A673 (cell line): Measurements from ENCODE around the gene FAM89A. TPM values are rescaled to one million over a fixed set of nuclear protein-coding genes. Genes with fewer than 3 reads are reported as not detected.

Experiments
- BruUV-seq: library from RNA; stranded (reverse); fragments of 400-500 nt; replicated peaks from 2 replicates; lab custom pipeline; 2021; lab: Mats Ljungman, UMichigan
- CTCF ChIA-PET: fragments of 300-600 bp; sonication (Branson Sonifier 250); formaldehyde crosslinking; loops from one replicate; lab custom pipeline; 2022; ENCODE audit warnings: antibody characterized with exemption; lab: Charles Lee
- POLR2A ChIA-PET: fragments of 300-600 bp; sonication (Branson Sonifier 250); formaldehyde crosslinking; loops from one replicate; lab custom pipeline; 2022; ENCODE audit warnings: antibody characterized with exemption; ENCODE audit not compliant: low non-redundant PET; lab: Charles Lee
- DNase-seq: peaks from one replicate; pipeline ENCODE4 v3.0.0-alpha.2; 2015; ENCODE audit warnings: low spot score
- H3K27ac ChIP-seq: fragments of 200-600 bp; sonication (generic); 2 replicates; pipeline ENCODE4 v1.5.1; 2016; ENCODE audit warnings: mixed run types, low read depth, mild to moderate bottlenecking, mixed read lengths, antibody characterized with exemption, low read length; ENCODE audit not compliant: poor library complexity, severe bottlenecking
- H3K27me3 ChIP-seq: fragments of 200-600 bp; sonication (generic); replicated peaks from 2 replicates; pipeline ENCODE4 v1.6.1; 2017; ENCODE audit warnings: mixed run types, low read depth, mild to moderate bottlenecking, mixed read lengths, antibody characterized with exemption, low read length; ENCODE audit not compliant: insufficient read depth, poor library complexity
- H3K36me3 ChIP-seq: fragments of 200-600 bp; sonication (generic); 2 replicates; pipeline ENCODE4 v1.6.1; 2016; ENCODE audit warnings: mixed run types, mild to moderate bottlenecking, mixed read lengths, antibody characterized with exemption, low read length; ENCODE audit not compliant: insufficient read depth, poor library complexity, severe bottlenecking
- H3K4me1 ChIP-seq: fragments of 200-600 bp; sonication (generic); 2 replicates; pipeline ENCODE4 v1.6.1; 2017; ENCODE audit warnings: mixed run types, mild to moderate bottlenecking, mixed read lengths, antibody characterized with exemption, low read length; ENCODE audit not compliant: insufficient read depth, poor library complexity, severe bottlenecking
- H3K4me3 ChIP-seq: fragments of 200-600 bp; sonication (generic); 2 replicates; pipeline ENCODE4 v1.5.1; 2016; ENCODE audit warnings: low read depth, mixed run types, mild to moderate bottlenecking, mixed read lengths, low read length; ENCODE audit not compliant: poor library complexity, severe bottlenecking
- H3K9me3 ChIP-seq: fragments of 200-600 bp; sonication (generic); 2 replicates; pipeline ENCODE4 v1.6.1; 2016; ENCODE audit warnings: mixed run types, low read depth, mild to moderate bottlenecking, mixed read lengths, antibody characterized with exemption, low read length; ENCODE audit not compliant: poor library complexity, severe bottlenecking
- EZH2 ChIP-seq: fragments of 200-600 bp; sonication (generic); IDR thresholded peaks from 2 replicates; pipeline ENCODE4 v1.6.1; 2017; ENCODE audit warnings: borderline replicate concordance, low read depth, mild to moderate bottlenecking, mixed read lengths, antibody characterized with exemption, low read length; ENCODE audit not compliant: poor library complexity, severe bottlenecking
- intact Hi-C: fragments of 100-400 bp; cut with micrococcal nuclease; formaldehyde crosslinking; loops from one replicate; pipeline ENCODE4 v1.10.0; 2022; ENCODE audit not compliant: unreplicated experiment
- total RNA-seq: library from RNA; stranded (reverse); gene quantifications from 2 replicates; pipeline ENCODE4 v1.2.3, GENCODE V29; 2021
- TF ChIP-seq, protein P1 (sequence below): fragments of 300-800, 200-600 bp; sonication (generic); conservative IDR thresholded peaks from 2 replicates; pipeline ENCODE4 v1.5.1; 2017; ENCODE audit warnings: low read depth, mild to moderate bottlenecking, antibody characterized with exemption, low read length, moderate library complexity, mixed read lengths

FAM89A gene
- total RNA-seq, 1 experiment from 2014 or later, result 12.1 TPM

DNA sequence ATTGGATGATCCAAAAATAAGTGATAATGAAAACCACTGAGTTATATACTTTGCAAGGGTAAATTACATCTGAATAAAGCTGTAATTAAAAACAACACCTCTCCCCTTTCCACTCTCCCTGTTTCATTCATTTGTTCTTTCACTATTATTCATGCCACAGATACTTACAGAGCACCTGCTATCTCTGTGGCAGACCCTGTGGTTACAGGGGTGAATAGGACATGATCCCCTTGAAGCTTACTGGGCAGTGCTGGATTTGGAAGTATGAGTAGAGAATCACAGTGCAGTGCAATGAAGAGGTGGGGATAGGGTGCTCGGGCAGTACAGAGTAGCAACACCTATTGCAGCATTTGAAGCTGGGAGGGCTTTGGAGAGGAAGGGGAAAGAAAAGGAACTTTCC is 39.4 kb downstream of the FAM89A start:
- TF ChIP-seq EZH2, result no peak
- TF ChIP-seq, protein P1, sequence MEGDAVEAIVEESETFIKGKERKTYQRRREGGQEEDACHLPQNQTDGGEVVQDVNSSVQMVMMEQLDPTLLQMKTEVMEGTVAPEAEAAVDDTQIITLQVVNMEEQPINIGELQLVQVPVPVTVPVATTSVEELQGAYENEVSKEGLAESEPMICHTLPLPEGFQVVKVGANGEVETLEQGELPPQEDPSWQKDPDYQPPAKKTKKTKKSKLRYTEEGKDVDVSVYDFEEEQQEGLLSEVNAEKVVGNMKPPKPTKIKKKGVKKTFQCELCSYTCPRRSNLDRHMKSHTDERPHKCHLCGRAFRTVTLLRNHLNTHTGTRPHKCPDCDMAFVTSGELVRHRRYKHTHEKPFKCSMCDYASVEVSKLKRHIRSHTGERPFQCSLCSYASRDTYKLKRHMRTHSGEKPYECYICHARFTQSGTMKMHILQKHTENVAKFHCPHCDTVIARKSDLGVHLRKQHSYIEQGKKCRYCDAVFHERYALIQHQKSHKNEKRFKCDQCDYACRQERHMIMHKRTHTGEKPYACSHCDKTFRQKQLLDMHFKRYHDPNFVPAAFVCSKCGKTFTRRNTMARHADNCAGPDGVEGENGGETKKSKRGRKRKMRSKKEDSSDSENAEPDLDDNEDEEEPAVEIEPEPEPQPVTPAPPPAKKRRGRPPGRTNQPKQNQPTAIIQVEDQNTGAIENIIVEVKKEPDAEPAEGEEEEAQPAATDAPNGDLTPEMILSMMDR, result no peak
- no peak overlapping the region for H3K4me3 ChIP-seq
- no peaks in the 10 kb centered on the region for H3K4me1 ChIP-seq
- no TSS peak for BruUV-seq
- peaks cover 47% of the 10 kb centered on the region for H3K36me3 ChIP-seq
- peaks cover 12% of the 10 kb centered on the region for H3K9me3 ChIP-seq
- no peak for DNase-seq
- H3K27ac ChIP-seq, result no peak overlapping the region
- POLR2A ChIA-PET, result no interaction called here
- CTCF ChIA-PET, result no interaction called here
- H3K27me3 ChIP-seq, result no peaks in the 10 kb centered on the region
- intact Hi-C loops, result no loop called here

DNA sequence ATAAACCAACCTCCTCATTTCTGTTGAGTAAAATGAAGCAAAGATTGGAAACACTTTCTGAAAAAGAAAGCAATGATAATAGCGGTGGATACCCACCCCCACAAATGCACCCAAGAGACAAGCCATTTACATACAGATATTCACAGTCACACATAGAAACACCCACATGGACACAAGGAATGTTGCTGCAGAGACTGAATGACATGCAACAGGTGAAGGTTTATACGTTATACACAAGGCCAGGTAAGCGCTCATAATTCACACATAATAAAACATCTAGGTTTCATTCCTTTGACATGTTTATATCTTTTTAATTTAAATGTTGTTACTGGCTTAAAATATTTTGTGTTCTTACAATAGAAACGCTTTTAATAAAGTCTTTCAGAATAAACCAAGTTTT is 39.9 kb downstream of the FAM89A start:
- TF ChIP-seq, protein P1, result no peak
- TF ChIP-seq EZH2, result no peak
- no peak for DNase-seq
- BruUV-seq, result no TSS peak
- no peaks in the 10 kb centered on the region for H3K4me1 ChIP-seq
- H3K9me3 ChIP-seq, result peaks cover 10% of the 10 kb centered on the region
- POLR2A ChIA-PET, result no interaction called here
- H3K27ac ChIP-seq, result no peak overlapping the region
- H3K4me3 ChIP-seq, result no peak overlapping the region
- CTCF ChIA-PET, result no interaction called here
- intact Hi-C loops, result no loop called here
- H3K36me3 ChIP-seq, result peaks cover 49% of the 10 kb centered on the region
- H3K27me3 ChIP-seq, result no peaks in the 10 kb centered on the region

DNA sequence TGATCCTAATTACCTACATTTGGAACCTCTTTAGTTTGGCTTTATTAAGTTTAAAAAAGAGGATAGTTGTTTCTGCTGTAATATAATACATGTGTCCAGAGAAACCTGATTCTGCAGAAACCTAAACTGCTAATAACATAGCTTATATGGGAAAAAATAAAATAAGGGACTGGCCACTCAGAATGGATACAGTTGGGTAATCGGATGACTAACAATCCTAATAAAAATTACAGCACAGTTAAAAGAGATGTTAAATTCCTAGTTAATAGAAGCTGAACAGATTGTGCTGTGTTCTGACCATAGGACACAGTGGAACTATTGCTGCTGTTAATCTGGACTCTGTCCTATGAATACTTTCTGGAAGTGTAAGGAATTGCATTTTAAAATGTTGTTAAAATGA is 45.2 kb downstream of the FAM89A start:
- CTCF ChIA-PET, result no interaction called here
- H3K36me3 ChIP-seq, result peaks cover 41% of the 10 kb centered on the region
- POLR2A ChIA-PET, result no interaction called here

More for the DNA sequence above, 45.2 kb downstream of the FAM89A start:
- intact Hi-C loops, result no loop called here
- Histone ChIP-seq H3K27me3 (no peaks in the 10 kb centered on the region), H3K4me3 (no peak overlapping the region), H3K9me3 (no peaks in the 10 kb centered on the region), H3K4me1 (peaks cover 5% of the 10 kb centered on the region), H3K27ac (no peak overlapping the region)
- BruUV-seq, result no TSS peak
- TF ChIP-seq EZH2, result no peak
- TF ChIP-seq, protein P1, result no peak
- no peak for DNase-seq
